SU-DHL-6 (cell line): ENCODE results near the gene MUC12.
"Not testable (repeated sequence)": the region's sequence is repeated elsewhere in the genome, so short reads cannot be mapped to it uniquely, and the experiment has no call there.

Experiments used
- H2AFZ ChIP-seq: fragments of 200-600 bp; sonication (generic); 2 replicates; pipeline ENCODE4 v1.6.1; 2014; ENCODE audit warnings: low read depth, mild to moderate bottlenecking, moderate library complexity, mixed read lengths, antibody characterized with exemption, low read length; ENCODE audit not compliant: severe bottlenecking
- H3F3A ChIP-seq: fragments of 200-600 bp; shearing (Covaris generic); 2 replicates; pipeline ENCODE4 v1.6.0; 2016; ENCODE audit warnings: antibody characterized with exemption, mild to moderate bottlenecking; ENCODE audit not compliant: insufficient read depth
- H3K27ac ChIP-seq: fragments of 200-600 bp; sonication (generic); 2 replicates; pipeline ENCODE4 v1.5.1; 2016; ENCODE audit warnings: low read depth, mild to moderate bottlenecking, low read length, moderate library complexity, mixed read lengths
- H3K27me3 ChIP-seq: fragments of 200-600 bp; sonication (generic), shearing (Covaris generic); 2 replicates; pipeline ENCODE4 v1.6.0; 2014; ENCODE audit warnings: mild to moderate bottlenecking, low read length
- H3K36me3 ChIP-seq: fragments of 200-600 bp; sonication (generic); 2 replicates; pipeline ENCODE4 v1.6.1; 2014; ENCODE audit warnings: mild to moderate bottlenecking, low read length, mixed read lengths
- H3K4me2 ChIP-seq: fragments of 300-600, 200-600 bp; shearing (Covaris generic), sonication (generic); 2 replicates; pipeline ENCODE4 v1.6.0; 2014; ENCODE audit warnings: low read length, low read depth, mild to moderate bottlenecking; ENCODE audit not compliant: poor library complexity, severe bottlenecking
- H3K4me3 ChIP-seq: fragments of 200-600 bp; sonication (generic); 2 replicates; pipeline ENCODE4 v1.5.1; 2014; ENCODE audit warnings: antibody characterized with exemption, low read length, mild to moderate bottlenecking, mixed read lengths; ENCODE audit not compliant: insufficient read depth, poor library complexity, severe bottlenecking
- H3K79me2 ChIP-seq: fragments of 200-600 bp; sonication (generic); 2 replicates; pipeline ENCODE4 v1.6.1; 2014; ENCODE audit warnings: mild to moderate bottlenecking, low read length, moderate library complexity; ENCODE audit not compliant: insufficient read depth
- H3K9ac ChIP-seq: fragments of 200-600 bp; sonication (generic); 2 replicates; pipeline ENCODE4 v1.7.0; 2014; ENCODE audit warnings: mild to moderate bottlenecking, low read length
- H3K9me2 ChIP-seq: fragments of 200-600 bp; sonication (generic); replicated peaks from 2 replicates; pipeline ENCODE4 v1.6.1; 2014; ENCODE audit warnings: low read length; ENCODE audit not compliant: insufficient read depth
- H3K9me3 ChIP-seq: fragments of 200-600 bp; sonication (generic); 2 replicates; pipeline ENCODE4 v1.6.1; 2014; ENCODE audit warnings: low read length, mixed read lengths; ENCODE audit not compliant: insufficient read depth
- H4K20me1 ChIP-seq: fragments of 200-600 bp; sonication (generic); 2 replicates; pipeline ENCODE4 v1.6.1; 2014; ENCODE audit warnings: low read depth, mild to moderate bottlenecking, antibody characterized with exemption, low read length, moderate library complexity, mixed read lengths
- EZH2phosphoT487 ChIP-seq: fragments of 200-600 bp; sonication (generic), shearing (Covaris generic); conservative IDR thresholded peaks from 2 replicates; pipeline ENCODE4 v1.6.1; 2018; ENCODE audit warnings: mild to moderate bottlenecking, antibody characterized with exemption, low read length, moderate library complexity, mixed read lengths
- TF ChIP-seq, protein P1 (sequence below): fragments of 200-600 bp; sonication (generic); IDR thresholded peaks from one replicate; pipeline ENCODE4 v1.5.1; 2017; ENCODE audit warnings: antibody characterized with exemption, mild to moderate bottlenecking, low read length, moderate library complexity; ENCODE audit not compliant: insufficient read depth, poor library complexity, severe bottlenecking

The MUC12 gene

GRCh38 chr7:100998530-100998929 lies 29.2 kb downstream of the MUC12 start:
- H2AFZ ChIP-seq, H3K9me2 ChIP-seq, H3K4me2 ChIP-seq, H3K4me3 ChIP-seq, H3K27me3 ChIP-seq, H3K27ac ChIP-seq, H3K36me3 ChIP-seq, H3K9me3 ChIP-seq, H3F3A ChIP-seq, H3K79me2 ChIP-seq, H3K9ac ChIP-seq, H4K20me1 ChIP-seq: not testable (repeated sequence)

DNA sequence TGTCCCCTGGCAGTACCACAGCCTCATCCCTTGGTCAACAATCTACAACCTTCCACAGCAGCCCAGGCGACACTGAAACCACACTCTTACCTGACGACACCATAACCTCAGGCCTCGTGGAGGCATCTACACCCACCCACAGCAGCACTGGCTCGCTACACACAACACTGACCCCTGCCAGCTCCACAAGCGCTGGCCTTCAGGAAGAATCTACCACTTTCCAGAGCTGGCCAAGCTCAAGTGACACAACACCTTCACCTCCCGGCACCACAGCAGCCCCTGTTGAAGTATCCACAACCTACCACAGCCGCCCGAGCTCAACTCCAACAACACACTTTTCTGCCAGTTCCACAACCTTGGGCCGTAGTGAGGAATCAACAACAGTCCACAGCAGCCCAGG lies 30.0 kb downstream of the MUC12 start:
- not testable (repeated sequence) for H3F3A ChIP-seq, H3K4me3 ChIP-seq, H3K9me2 ChIP-seq, H3K27ac ChIP-seq, H2AFZ ChIP-seq, H3K9ac ChIP-seq, H3K9me3 ChIP-seq, H3K4me2 ChIP-seq, H4K20me1 ChIP-seq, H3K79me2 ChIP-seq, H3K36me3 ChIP-seq, H3K27me3 ChIP-seq

- H3F3A ChIP-seq, H3K27ac ChIP-seq, H3K4me2 ChIP-seq: not testable (repeated sequence)
Measured at GRCh38 chr7:101000025-101000424, 30.7 kb downstream of the MUC12 start.

DNA sequence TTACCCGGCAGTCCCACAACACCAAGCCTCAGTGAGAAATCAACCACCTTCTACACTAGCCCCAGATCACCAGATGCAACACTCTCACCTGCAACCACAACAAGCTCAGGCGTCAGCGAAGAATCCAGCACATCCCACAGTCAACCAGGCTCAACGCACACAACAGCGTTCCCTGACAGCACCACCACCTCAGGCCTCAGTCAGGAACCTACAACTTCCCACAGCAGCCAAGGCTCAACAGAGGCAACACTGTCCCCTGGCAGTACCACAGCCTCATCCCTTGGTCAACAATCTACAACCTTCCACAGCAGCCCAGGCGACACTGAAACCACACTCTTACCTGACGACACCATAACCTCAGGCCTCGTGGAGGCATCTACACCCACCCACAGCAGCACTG lies 33.0 kb downstream of the MUC12 start:
- H3F3A ChIP-seq, H3K79me2 ChIP-seq, H3K9ac ChIP-seq, H3K36me3 ChIP-seq, H4K20me1 ChIP-seq, H3K4me2 ChIP-seq, H3K9me2 ChIP-seq, H2AFZ ChIP-seq, H3K9me3 ChIP-seq, H3K27me3 ChIP-seq, H3K4me3 ChIP-seq, H3K27ac ChIP-seq: not testable (repeated sequence)

More at GRCh38 chr7:101000025-101000424, 30.7 kb downstream of the MUC12 start:
- not testable (repeated sequence) for H3K4me3 ChIP-seq, H4K20me1 ChIP-seq, H3K9me3 ChIP-seq, H2AFZ ChIP-seq, H3K79me2 ChIP-seq, H3K9ac ChIP-seq, H3K36me3 ChIP-seq, H3K27me3 ChIP-seq, H3K9me2 ChIP-seq

DNA sequence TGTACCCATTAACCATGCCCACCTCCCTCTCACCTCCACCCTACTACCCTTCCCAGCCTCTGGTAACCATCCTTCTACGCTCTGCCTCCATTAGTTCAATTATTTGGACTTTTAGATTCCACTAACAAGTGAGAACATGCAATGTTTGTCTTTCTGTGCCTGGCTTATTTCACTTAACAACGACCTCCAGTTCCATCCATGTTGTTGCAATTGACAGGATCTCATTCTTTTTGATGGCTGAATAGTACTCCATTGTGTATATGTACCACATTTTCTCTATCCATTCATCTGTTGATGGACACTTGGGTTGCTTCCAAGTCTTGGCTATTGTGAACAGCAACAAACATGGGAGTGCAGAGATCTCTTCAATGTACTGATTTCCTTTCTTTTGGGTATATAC lies 38.0 kb downstream of the MUC12 start:
- H3K9ac ChIP-seq, H2AFZ ChIP-seq, H3K4me2 ChIP-seq, H3K36me3 ChIP-seq, H3F3A ChIP-seq, H4K20me1 ChIP-seq, H3K9me2 ChIP-seq, H3K27me3 ChIP-seq, H3K79me2 ChIP-seq, H3K27ac ChIP-seq, H3K9me3 ChIP-seq, H3K4me3 ChIP-seq: not testable (repeated sequence)

GRCh38 chr7:101009629-101010028 lies 40.3 kb downstream of the MUC12 start:
- no peaks in the 10 kb centered on the region for H4K20me1 ChIP-seq
- no peaks in the 10 kb centered on the region for H3K27me3 ChIP-seq
- H3K4me2 ChIP-seq = no peak overlapping the region
- no peak overlapping the region for H3K4me3 ChIP-seq
- no peak overlapping the region for H3K27ac ChIP-seq
- no peaks in the 10 kb centered on the region for H3K9me3 ChIP-seq
- H3K36me3 ChIP-seq = no peaks in the 10 kb centered on the region
- no peak overlapping the region for H2AFZ ChIP-seq
- TF ChIP-seq, protein P1, sequence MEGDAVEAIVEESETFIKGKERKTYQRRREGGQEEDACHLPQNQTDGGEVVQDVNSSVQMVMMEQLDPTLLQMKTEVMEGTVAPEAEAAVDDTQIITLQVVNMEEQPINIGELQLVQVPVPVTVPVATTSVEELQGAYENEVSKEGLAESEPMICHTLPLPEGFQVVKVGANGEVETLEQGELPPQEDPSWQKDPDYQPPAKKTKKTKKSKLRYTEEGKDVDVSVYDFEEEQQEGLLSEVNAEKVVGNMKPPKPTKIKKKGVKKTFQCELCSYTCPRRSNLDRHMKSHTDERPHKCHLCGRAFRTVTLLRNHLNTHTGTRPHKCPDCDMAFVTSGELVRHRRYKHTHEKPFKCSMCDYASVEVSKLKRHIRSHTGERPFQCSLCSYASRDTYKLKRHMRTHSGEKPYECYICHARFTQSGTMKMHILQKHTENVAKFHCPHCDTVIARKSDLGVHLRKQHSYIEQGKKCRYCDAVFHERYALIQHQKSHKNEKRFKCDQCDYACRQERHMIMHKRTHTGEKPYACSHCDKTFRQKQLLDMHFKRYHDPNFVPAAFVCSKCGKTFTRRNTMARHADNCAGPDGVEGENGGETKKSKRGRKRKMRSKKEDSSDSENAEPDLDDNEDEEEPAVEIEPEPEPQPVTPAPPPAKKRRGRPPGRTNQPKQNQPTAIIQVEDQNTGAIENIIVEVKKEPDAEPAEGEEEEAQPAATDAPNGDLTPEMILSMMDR = no peak
- no peak for TF ChIP-seq EZH2phosphoT487
- H3K9ac ChIP-seq = no peak overlapping the region
- H3K79me2 ChIP-seq = no peaks in the 10 kb centered on the region
- H3K9me2 ChIP-seq = no peaks in the 10 kb centered on the region
- no peaks in the 10 kb centered on the region for H3F3A ChIP-seq
